ENCODE results near the gene HELZ.
"Not testable (repeated sequence)": the region's sequence is repeated elsewhere in the genome, so short reads cannot be mapped to it uniquely, and the experiment has no call there.

The HELZ gene

GRCh38 chr17:67266496-67266895 lies 21.5 kb upstream of the HELZ start:
- DNase-seq, result no peak

- no peak for DNase-seq
Measured at GRCh38 chr17:67265436-67266019, 20.5 kb upstream of the HELZ start.

GRCh38 chr17:67262435-67263117 lies 17.6 kb upstream of the HELZ start:
- DNase-seq, result no peak

- peak; percentile 55 for DNase-seq
Measured at GRCh38 chr17:67260170-67260987, 15.4 kb upstream of the HELZ start.

GRCh38 chr17:67258821-67259468 lies 13.9 kb upstream of the HELZ start:
- peak; percentile 65 for DNase-seq

GRCh38 chr17:67256075-67256732 lies 11.2 kb upstream of the HELZ start:
- DNase-seq, result no peak

GRCh38 chr17:67253384-67253783 lies 8.4 kb upstream of the HELZ start:
- DNase-seq, result no peak

- DNase-seq, result not testable (repeated sequence)
Measured at GRCh38 chr17:67251586-67251985, 6.6 kb upstream of the HELZ start.

GRCh38 chr17:67248291-67248690 lies 3.3 kb upstream of the HELZ start:
- no peak for DNase-seq

- DNase-seq, result no peak
Measured at GRCh38 chr17:67247416-67247900, 2.5 kb upstream of the HELZ start.

GRCh38 chr17:67246653-67247415 lies 1.8 kb upstream of the HELZ start:
- DNase-seq, result no peak

- peak; percentile 46 for DNase-seq
Measured at GRCh38 chr17:67246403-67246652, 1.3 kb upstream of the HELZ start.

- DNase-seq, result no peak
Measured at GRCh38 chr17:67245694-67246402, 852 bp upstream of the HELZ start.

GRCh38 chr17:67244431-67245072 lies 444 bp downstream of the HELZ start:
- DNase-seq, result no peak

- no peak for DNase-seq
Measured at GRCh38 chr17:67243284-67243683, 1.7 kb downstream of the HELZ start.

GRCh38 chr17:67241719-67242341 lies 3.2 kb downstream of the HELZ start:
- no peak for DNase-seq

- DNase-seq, result no peak
Measured at GRCh38 chr17:67239597-67239996, 5.4 kb downstream of the HELZ start.

- no peak for DNase-seq
Measured at GRCh38 chr17:67238991-67239390, 6.0 kb downstream of the HELZ start.

- no peak for DNase-seq
Measured at GRCh38 chr17:67232441-67232840, 12.6 kb downstream of the HELZ start.

GRCh38 chr17:67229109-67229955 lies 15.7 kb downstream of the HELZ start:
- DNase-seq, result no peak

Measured in KG1 (cell line).